Mesenchymal stem cell (in vitro differentiated cells and primary cell): ENCODE results near the gene KCTD7.
A peak's percentile ranks its signal among the peaks of the same experiment; 100 is the strongest.
"Not testable (repeated sequence)": the region's sequence is repeated elsewhere in the genome, so short reads cannot be mapped to it uniquely, and the experiment has no call there.

Experiments
- DNase-seq: peaks from one replicate; pipeline ENCODE4 v3.0.0-alpha.2; 2013
- H2AFZ ChIP-seq: one replicate; pipeline ENCODE4 v1.6.1; 2013; ENCODE audit warnings: low read depth, mild to moderate bottlenecking, control low read depth, inconsistent platforms, low read length, moderate library complexity
- H2AK5ac ChIP-seq: 2 replicates; pipeline ENCODE4 v1.6.1; 2013; ENCODE audit warnings: low read length, moderate library complexity, mild to moderate bottlenecking, inconsistent platforms; ENCODE audit not compliant: severe bottlenecking
- H2BK120ac ChIP-seq: one replicate; pipeline ENCODE4 v1.6.1; 2013; ENCODE audit warnings: low read depth, mild to moderate bottlenecking, inconsistent platforms, low read length, moderate library complexity
- H2BK12ac ChIP-seq, 2 experiments: one replicate each; pipeline ENCODE4 v1.6.1; 2013; ENCODE audit warnings: inconsistent platforms in 2 of 2, low read length in 2 of 2, mild to moderate bottlenecking in 2 of 2, moderate library complexity in 2 of 2, control low read depth in 1 of 2
- H2BK15ac ChIP-seq: one replicate; pipeline ENCODE4 v1.6.1; 2013; ENCODE audit warnings: mild to moderate bottlenecking, low read depth, inconsistent platforms; ENCODE audit not compliant: poor library complexity, severe bottlenecking
- H2BK5ac ChIP-seq: 2 replicates; pipeline ENCODE4 v1.6.1; 2013; ENCODE audit warnings: low read depth, mild to moderate bottlenecking, low read length, control low read depth, inconsistent platforms; ENCODE audit not compliant: poor library complexity, severe bottlenecking
- H3K14ac ChIP-seq, 2 experiments: one replicate each; pipeline ENCODE4 v1.6.1; 2013; ENCODE audit warnings: inconsistent platforms in 2 of 2, low read length in 2 of 2, control low read depth in 1 of 2, mild to moderate bottlenecking in 1 of 2, moderate library complexity in 1 of 2
- H3K18ac ChIP-seq, 2 experiments: one replicate each; pipeline ENCODE4 v1.6.1; 2013; ENCODE audit warnings: inconsistent platforms in 2 of 2, low read length in 2 of 2, control low read depth in 1 of 2, low read depth in 1 of 2, mild to moderate bottlenecking in 1 of 2
- H3K23ac ChIP-seq, 2 experiments: one replicate each; pipeline ENCODE4 v1.6.1; 2013; ENCODE audit warnings: inconsistent platforms in 2 of 2, low read length in 2 of 2, mild to moderate bottlenecking in 2 of 2, moderate library complexity in 2 of 2, control low read depth in 1 of 2
- H3K27ac ChIP-seq: 2 replicates; pipeline ENCODE4 v1.5.1; 2013; ENCODE audit warnings: mild to moderate bottlenecking, moderate library complexity, low read length, control low read depth, inconsistent platforms; ENCODE audit not compliant: poor library complexity, severe bottlenecking
- H3K27me3 ChIP-seq, 2 experiments: 2 replicates each; pipeline versions ENCODE4 v1.6.1 to v1.7.0; 2013; ENCODE audit warnings: low read length in 2 of 2, mild to moderate bottlenecking in 2 of 2, moderate library complexity in 2 of 2, control low read depth in 1 of 2, inconsistent platforms in 1 of 2; ENCODE audit not compliant: control insufficient read depth in 1 of 2, insufficient read depth in 1 of 2
- H3K36me3 ChIP-seq, 2 experiments: 2 replicates each; pipeline versions ENCODE4 v1.6.1 to v1.7.0; 2013; ENCODE audit warnings: low read length in 2 of 2, control low read depth in 1 of 2, inconsistent platforms in 1 of 2, low read depth in 1 of 2, mild to moderate bottlenecking in 1 of 2; ENCODE audit not compliant: insufficient read depth in 2 of 2, control insufficient read depth in 1 of 2
- H3K4ac ChIP-seq, 2 experiments: one replicate each; pipeline ENCODE4 v1.6.1; 2013; ENCODE audit warnings: inconsistent platforms in 2 of 2, low read length in 2 of 2, mild to moderate bottlenecking in 2 of 2, moderate library complexity in 2 of 2, control low read depth in 1 of 2, low read depth in 1 of 2
- H3K4me1 ChIP-seq: 2 replicates; pipeline ENCODE4 v1.6.1; 2013; ENCODE audit warnings: low read depth, low read length, control low read depth; ENCODE audit not compliant: control insufficient read depth, insufficient read depth
- H3K4me2 ChIP-seq: 2 replicates; pipeline ENCODE4 v1.6.1; 2013; ENCODE audit warnings: low read length, mild to moderate bottlenecking, inconsistent platforms; ENCODE audit not compliant: poor library complexity, severe bottlenecking
- H3K4me3 ChIP-seq, 2 experiments: 2 replicates each; pipeline versions ENCODE4 v1.5.1 to v1.7.0; 2013; ENCODE audit warnings: low read length in 2 of 2, mild to moderate bottlenecking in 2 of 2, control low read depth in 1 of 2, low read depth in 1 of 2; ENCODE audit not compliant: insufficient read depth in 1 of 2
- H3K79me1 ChIP-seq: replicated peaks from 2 replicates; pipeline ENCODE4 v1.6.1; 2013; ENCODE audit warnings: mild to moderate bottlenecking, control low read depth, low read length, inconsistent platforms; ENCODE audit not compliant: poor library complexity, severe bottlenecking
- H3K9ac ChIP-seq: 2 replicates; pipeline ENCODE4 v1.7.0; 2013; ENCODE audit warnings: mild to moderate bottlenecking, low read length, moderate library complexity
- H3K9me3 ChIP-seq: 2 replicates; pipeline ENCODE4 v1.7.0; 2013; ENCODE audit warnings: mild to moderate bottlenecking, low read length; ENCODE audit not compliant: control insufficient read depth
- H4K8ac ChIP-seq: one replicate; pipeline ENCODE4 v1.6.1; 2013; ENCODE audit warnings: inconsistent platforms, mild to moderate bottlenecking, low read length, moderate library complexity
- H4K91ac ChIP-seq: one replicate; pipeline ENCODE4 v1.6.1; 2013; ENCODE audit warnings: mild to moderate bottlenecking, low read length, inconsistent platforms
- WGBS: methylation state at CpG from one replicate; pipeline ENCODE4 v1.1.7; 2013; ENCODE audit warnings: mixed read lengths; 5-methylcytosine and 5-hydroxymethylcytosine counted together

The KCTD7 gene

DNA sequence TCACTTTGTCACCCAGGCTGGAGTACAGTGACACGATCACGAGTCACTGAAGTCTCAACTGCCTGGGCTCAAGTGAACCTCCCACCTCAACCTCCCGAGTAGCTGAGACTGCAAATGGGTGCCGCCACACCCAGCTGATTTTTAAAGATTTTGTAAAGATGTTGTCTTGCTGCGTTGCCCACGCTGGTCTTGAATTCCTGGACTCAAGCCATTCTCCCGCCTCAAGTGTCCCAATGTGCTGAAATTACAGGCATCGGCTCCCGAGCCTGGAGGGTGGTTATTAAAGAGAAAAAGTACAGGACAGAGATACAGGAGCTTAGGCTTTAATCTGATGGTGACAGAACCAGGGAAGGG, 55.1 kb downstream of the KCTD7 start:
- no peak overlapping the region for H2BK15ac ChIP-seq
- peaks cover 0 to 17% of the 10 kb centered on the region in 2 experiments for H3K36me3 ChIP-seq
- WGBS: 95% methylated on average over 9 of the region's 9 CpGs
- H3K79me1 ChIP-seq: peaks cover 23% of the 10 kb centered on the region
- H3K27ac ChIP-seq: no peak overlapping the region
- no peak overlapping the region for H3K18ac ChIP-seq
- DNase-seq: peak; percentile 9
- no peak overlapping the region for H4K91ac ChIP-seq
- H2AFZ ChIP-seq: no peak overlapping the region
- peak overlapping the region in 1 of 2 experiments; percentile 91 for H3K4me3 ChIP-seq
- H3K4me1 ChIP-seq: peaks cover 9% of the 10 kb centered on the region
- no peak overlapping the region for H2AK5ac ChIP-seq
- H2BK5ac ChIP-seq: no peak overlapping the region
- no peaks in the 10 kb centered on the region for H3K27me3 ChIP-seq
- peaks cover 7% of the 10 kb centered on the region for H3K9me3 ChIP-seq
- H3K4ac ChIP-seq: no peak overlapping the region
- H2BK120ac ChIP-seq: no peak overlapping the region
- no peak overlapping the region for H3K23ac ChIP-seq
- peak overlapping the region in 1 of 2 experiments; percentile 37 for H2BK12ac ChIP-seq
- peak overlapping the region; percentile 97 for H3K9ac ChIP-seq
- H4K8ac ChIP-seq: no peak overlapping the region
- H3K14ac ChIP-seq: no peak overlapping the region
- no peak overlapping the region for H3K4me2 ChIP-seq

- H3K4me2 ChIP-seq, H3K4ac ChIP-seq, H4K8ac ChIP-seq, DNase-seq, H2BK12ac ChIP-seq, H2BK15ac ChIP-seq, H2AFZ ChIP-seq, H3K4me1 ChIP-seq, H3K27me3 ChIP-seq, H2BK120ac ChIP-seq, H3K27ac ChIP-seq, H3K9me3 ChIP-seq, H4K91ac ChIP-seq, H3K23ac ChIP-seq, H3K14ac ChIP-seq, H3K4me3 ChIP-seq, H3K9ac ChIP-seq, H3K18ac ChIP-seq, H2BK5ac ChIP-seq, H2AK5ac ChIP-seq: not testable (repeated sequence)
- WGBS: over 99% methylated on average over 4 of the region's 4 CpGs
- H3K36me3 ChIP-seq: peaks cover 0 to 16% of the 10 kb centered on the region in 2 experiments
- H3K79me1 ChIP-seq: peaks cover 19% of the 10 kb centered on the region
Measured at GRCh38 chr7:66685663-66686062, 57.0 kb downstream of the KCTD7 start.

DNA sequence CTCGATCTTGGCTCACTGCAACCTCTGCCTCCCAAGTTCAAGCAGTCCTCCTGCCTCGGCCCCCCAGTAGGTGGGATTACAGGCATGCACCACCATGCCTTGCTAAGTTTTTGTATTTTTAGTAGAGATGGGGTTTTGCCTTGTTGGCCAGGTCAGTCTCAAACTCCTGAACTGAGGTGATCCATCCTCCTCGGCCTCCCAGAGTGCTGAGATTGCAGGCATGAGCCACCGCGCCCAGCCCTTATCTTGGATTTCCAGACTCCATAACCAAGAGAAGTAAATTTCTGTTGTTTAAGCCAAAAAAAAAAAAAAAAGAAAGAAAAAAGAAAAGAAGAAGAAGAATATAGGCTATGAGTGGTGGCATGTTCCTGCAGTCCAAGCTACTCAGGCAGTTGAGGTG, 58.5 kb downstream of the KCTD7 start:
- Histone ChIP-seq H2AFZ (no peak overlapping the region), H3K4me2 (no peak overlapping the region), H3K9ac (no peak overlapping the region), H3K4ac (no peak overlapping the region), H3K79me1 (peaks cover 19% of the 10 kb centered on the region), H3K27me3 (no peaks in the 10 kb centered on the region), H4K8ac (no peak overlapping the region), H2BK15ac (no peak overlapping the region), H2AK5ac (no peak overlapping the region), H2BK5ac (no peak overlapping the region), H3K4me1 (peaks cover 8% of the 10 kb centered on the region), H3K18ac (no peak overlapping the region), H2BK120ac (no peak overlapping the region), H3K9me3 (peaks cover 7% of the 10 kb centered on the region), H3K36me3 (peaks cover 0 to 24% of the 10 kb centered on the region in 2 experiments), H3K27ac (no peak overlapping the region), H3K23ac (no peak overlapping the region), H4K91ac (no peak overlapping the region), H2BK12ac (no peak overlapping the region), H3K4me3 (no peak overlapping the region), H3K14ac (no peak overlapping the region)
- DNase-seq: no peak
- 100% methylated on average over 3 of the region's 5 CpGs for WGBS

GRCh38 chr7:66687672-66688071, 59.0 kb downstream of the KCTD7 start:
- H3K4me2 ChIP-seq, H2AK5ac ChIP-seq, H4K8ac ChIP-seq, H3K27me3 ChIP-seq, H3K23ac ChIP-seq, H4K91ac ChIP-seq, H3K14ac ChIP-seq, H2BK15ac ChIP-seq, DNase-seq, H3K4me3 ChIP-seq, H3K4me1 ChIP-seq, H2BK5ac ChIP-seq, H2BK12ac ChIP-seq, H3K4ac ChIP-seq, H3K18ac ChIP-seq, H3K9ac ChIP-seq, H3K9me3 ChIP-seq, H3K27ac ChIP-seq, H2AFZ ChIP-seq, H2BK120ac ChIP-seq: not testable (repeated sequence)
- peaks cover 2 to 29% of the 10 kb centered on the region in 2 experiments for H3K36me3 ChIP-seq
- WGBS: 98% methylated on average over 6 of the region's 6 CpGs
- peaks cover 19% of the 10 kb centered on the region for H3K79me1 ChIP-seq
